IPS-15b (cell line): ENCODE results near the gene CDK5R2.
A peak's percentile ranks its signal among the peaks of the same experiment; 100 is the strongest.
"Not testable (repeated sequence)": the region's sequence is repeated elsewhere in the genome, so short reads cannot be mapped to it uniquely, and the experiment has no call there.

Experiments used
- H3K27me3 ChIP-seq: one replicate; pipeline ENCODE4 v1.6.1; 2013; ENCODE audit warnings: low read length; ENCODE audit not compliant: control insufficient read depth, insufficient read depth
- H3K36me3 ChIP-seq: one replicate; pipeline ENCODE4 v1.6.1; 2013; ENCODE audit warnings: low read length; ENCODE audit not compliant: control insufficient read depth, insufficient read depth
- H3K4me1 ChIP-seq: one replicate; pipeline ENCODE4 v1.6.1; 2013; ENCODE audit warnings: mild to moderate bottlenecking, low read length; ENCODE audit not compliant: control insufficient read depth, insufficient read depth
- H3K4me3 ChIP-seq: one replicate; pipeline ENCODE4 v1.5.1; 2013; ENCODE audit warnings: low read depth, low read length
- H3K9ac ChIP-seq: one replicate; pipeline ENCODE4 v1.6.1; 2013; ENCODE audit warnings: low read depth, mild to moderate bottlenecking, low read length
- H3K9me3 ChIP-seq: one replicate; pipeline ENCODE4 v1.6.1; 2013; ENCODE audit warnings: mild to moderate bottlenecking, low read length; ENCODE audit not compliant: control insufficient read depth, insufficient read depth

CDK5R2 gene

DNA sequence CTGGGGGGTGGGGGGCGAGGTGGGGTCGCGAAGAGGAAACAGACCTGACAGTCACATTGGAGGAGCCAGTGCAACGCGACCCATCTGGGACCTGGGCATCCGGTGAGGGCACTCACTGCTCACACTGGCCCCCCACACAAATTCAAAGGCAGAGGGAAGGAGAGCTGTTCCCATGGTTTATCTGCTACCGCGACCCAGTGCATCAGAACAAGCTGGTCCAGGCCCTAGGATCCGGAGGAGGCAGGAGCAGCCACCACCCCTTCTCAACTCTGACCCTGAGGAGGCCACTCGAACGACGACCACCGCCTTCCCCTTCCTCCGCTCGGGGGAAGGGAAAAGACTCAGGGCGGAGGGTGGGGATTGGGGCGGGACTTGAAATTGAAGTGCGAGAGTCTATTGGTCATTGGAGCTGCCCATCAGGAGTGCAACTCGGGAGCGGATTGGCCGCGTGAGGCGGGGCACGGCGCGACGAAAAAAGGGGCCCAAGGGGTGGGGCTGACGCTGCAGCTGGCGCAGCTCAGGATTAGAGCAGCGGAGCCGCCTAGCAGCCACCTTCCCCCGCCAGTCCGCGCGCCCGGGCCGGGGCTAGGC lies at the start of gene CDK5R2:
Gene CDK5R2, plus strand, starts transcription at position 526 of the 591 bp plus-strand sequence. CDS start 155 bp downstream, outside the sequence.
- H3K36me3 ChIP-seq: no peaks in the 10 kb centered on the region
- peak within 1 kb of the TSS; percentile 81 for H3K9ac ChIP-seq
- peaks cover 75% of the 10 kb centered on the region for H3K27me3 ChIP-seq
- peak within 1 kb of the TSS; percentile 92 for H3K4me3 ChIP-seq
- peaks cover 14% of the 10 kb centered on the region for H3K4me1 ChIP-seq
- no peaks in the 10 kb centered on the region for H3K9me3 ChIP-seq

DNA sequence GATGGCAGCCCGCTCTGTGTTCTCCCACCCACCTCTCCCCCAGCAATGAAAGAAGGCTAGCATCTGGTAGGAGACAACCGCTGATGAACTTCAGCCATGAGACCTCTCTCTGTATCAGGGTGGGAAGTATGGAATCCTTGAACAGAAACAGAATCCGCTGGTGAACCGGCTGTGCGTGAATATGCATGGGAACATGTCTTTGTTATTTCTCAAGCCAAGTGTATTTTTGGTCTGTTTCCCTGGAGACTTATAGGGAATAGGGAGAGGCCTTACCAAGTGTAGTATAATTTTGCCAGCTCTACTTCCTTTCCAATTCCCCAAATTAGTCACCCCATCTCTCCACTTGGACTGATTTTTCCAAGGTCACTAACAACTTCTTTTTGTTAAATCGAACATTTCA lies 48.7 kb upstream of the CDK5R2 start:
- Histone ChIP-seq H3K4me1 (peaks cover 3% of the 10 kb centered on the region), H3K4me3 (no peak overlapping the region), H3K9me3 (no peaks in the 10 kb centered on the region)

DNA sequence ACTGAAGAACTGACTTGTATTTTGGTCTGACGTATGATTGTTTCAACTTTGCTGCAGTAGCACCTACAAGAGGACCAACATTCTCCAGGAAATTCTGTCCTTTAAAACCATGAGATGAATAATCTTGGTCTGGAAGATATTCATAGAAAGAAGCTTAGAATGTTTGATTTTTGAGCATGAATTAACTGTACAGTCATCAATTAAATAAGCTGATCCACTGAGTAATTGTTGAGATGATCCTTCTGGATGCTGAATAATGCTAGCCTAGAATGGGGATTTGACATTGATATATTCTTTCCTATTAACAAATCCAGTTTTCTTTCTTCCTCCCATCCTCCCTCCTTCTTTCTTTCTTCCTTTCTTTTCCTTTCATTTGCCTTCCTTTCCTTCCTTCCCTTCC lies 39.0 kb upstream of the CDK5R2 start:
- no peaks in the 10 kb centered on the region for H3K4me1 ChIP-seq
- H3K36me3 ChIP-seq: no peaks in the 10 kb centered on the region
- no peaks in the 10 kb centered on the region for H3K27me3 ChIP-seq
- no peak overlapping the region for H3K9ac ChIP-seq
- no peak overlapping the region for H3K4me3 ChIP-seq
- no peaks in the 10 kb centered on the region for H3K9me3 ChIP-seq

More for the DNA sequence above, 48.7 kb upstream of the CDK5R2 start:
- peaks cover 22% of the 10 kb centered on the region for H3K27me3 ChIP-seq
- no peak overlapping the region for H3K9ac ChIP-seq
- H3K36me3 ChIP-seq: no peaks in the 10 kb centered on the region

- no peak overlapping the region for H3K9ac ChIP-seq
- no peaks in the 10 kb centered on the region for H3K4me1 ChIP-seq
- H3K27me3 ChIP-seq: no peaks in the 10 kb centered on the region
- no peaks in the 10 kb centered on the region for H3K36me3 ChIP-seq
- no peaks in the 10 kb centered on the region for H3K9me3 ChIP-seq
- H3K4me3 ChIP-seq: no peak overlapping the region
Measured at GRCh38 chr2:218924757-218925156, 34.7 kb upstream of the CDK5R2 start.

- no peak overlapping the region for H3K9ac ChIP-seq
- no peaks in the 10 kb centered on the region for H3K27me3 ChIP-seq
- no peaks in the 10 kb centered on the region for H3K36me3 ChIP-seq
- no peak overlapping the region for H3K4me3 ChIP-seq
- H3K4me1 ChIP-seq: no peaks in the 10 kb centered on the region
- H3K9me3 ChIP-seq: no peaks in the 10 kb centered on the region
Measured at GRCh38 chr2:218925434-218925833, 34.0 kb upstream of the CDK5R2 start.

- H3K27me3 ChIP-seq: no peaks in the 10 kb centered on the region
- H3K4me1 ChIP-seq: no peaks in the 10 kb centered on the region
- no peak overlapping the region for H3K9ac ChIP-seq
- H3K9me3 ChIP-seq: no peaks in the 10 kb centered on the region
- no peak overlapping the region for H3K4me3 ChIP-seq
- no peaks in the 10 kb centered on the region for H3K36me3 ChIP-seq
Measured at GRCh38 chr2:218927422-218927821, 32.0 kb upstream of the CDK5R2 start.

GRCh38 chr2:218927876-218928275 lies 31.6 kb upstream of the CDK5R2 start:
- H3K9me3 ChIP-seq: no peaks in the 10 kb centered on the region
- no peaks in the 10 kb centered on the region for H3K4me1 ChIP-seq
- no peaks in the 10 kb centered on the region for H3K27me3 ChIP-seq
- H3K36me3 ChIP-seq: no peaks in the 10 kb centered on the region
- no peak overlapping the region for H3K4me3 ChIP-seq
- no peak overlapping the region for H3K9ac ChIP-seq

GRCh38 chr2:218930488-218930887 lies 29.0 kb upstream of the CDK5R2 start:
- not testable (repeated sequence) for H3K27me3 ChIP-seq, H3K4me1 ChIP-seq, H3K9me3 ChIP-seq, H3K9ac ChIP-seq, H3K36me3 ChIP-seq, H3K4me3 ChIP-seq

- not testable (repeated sequence) for H3K9me3 ChIP-seq, H3K27me3 ChIP-seq, H3K36me3 ChIP-seq, H3K9ac ChIP-seq, H3K4me1 ChIP-seq, H3K4me3 ChIP-seq
Measured at GRCh38 chr2:218931751-218932150, 27.7 kb upstream of the CDK5R2 start.

DNA sequence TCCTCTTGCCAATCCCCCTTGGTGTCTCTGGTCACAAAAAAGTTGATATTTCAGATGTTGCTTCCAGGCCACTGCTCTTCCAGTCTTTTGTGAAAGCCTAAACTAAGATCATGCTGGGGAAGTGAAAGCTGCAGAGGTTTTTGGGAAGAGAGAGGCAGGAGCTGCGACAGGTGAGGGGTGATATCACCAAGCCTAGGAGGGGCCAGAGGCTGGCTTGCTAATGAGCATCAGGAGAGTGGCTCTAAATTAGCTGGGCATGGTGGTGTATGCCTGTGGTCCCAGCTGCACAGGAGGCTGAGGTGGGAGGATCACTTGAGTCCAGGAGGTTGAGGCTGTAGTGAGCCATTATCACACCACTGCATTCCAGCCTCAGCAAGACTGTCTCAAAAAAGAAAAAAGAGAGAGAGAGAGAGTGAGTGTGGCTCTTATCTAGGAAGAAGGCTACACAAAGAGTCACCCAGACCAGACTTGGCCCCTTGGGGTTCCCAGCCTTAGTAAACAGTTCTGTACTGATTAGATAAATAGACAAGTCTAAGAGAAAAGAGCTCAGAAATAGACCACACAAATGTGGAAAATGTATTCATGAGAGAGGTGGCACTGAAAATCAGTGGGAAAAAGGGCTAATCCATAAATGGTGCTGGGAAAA lies 14.6 kb upstream of the CDK5R2 start:
- H3K9me3 ChIP-seq: no peaks in the 10 kb centered on the region
- no peaks in the 10 kb centered on the region for H3K36me3 ChIP-seq
- H3K4me1 ChIP-seq: no peaks in the 10 kb centered on the region
- no peak overlapping the region for H3K9ac ChIP-seq
- H3K27me3 ChIP-seq: peaks cover 6% of the 10 kb centered on the region
- no peak overlapping the region for H3K4me3 ChIP-seq

DNA sequence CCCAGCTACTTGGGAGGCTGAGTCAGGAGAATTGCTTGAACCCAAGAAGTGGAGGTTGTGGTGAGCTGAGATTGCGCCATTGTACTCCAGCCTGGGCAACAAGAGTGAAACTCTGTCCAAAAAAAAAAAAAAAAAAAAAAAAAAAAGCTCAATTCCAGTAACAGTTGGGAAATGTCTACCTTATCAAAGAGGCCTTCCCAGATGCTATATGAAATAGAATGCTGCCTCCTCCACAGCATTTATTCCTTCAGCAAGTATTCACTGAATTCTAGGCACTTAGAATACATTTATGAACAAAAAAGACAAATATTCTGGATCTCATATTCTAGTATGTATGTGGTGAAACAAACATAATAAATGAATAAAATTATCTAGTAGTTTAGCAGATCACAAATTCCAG lies 12.8 kb upstream of the CDK5R2 start:
- H3K9me3 ChIP-seq: no peaks in the 10 kb centered on the region
- H3K27me3 ChIP-seq: peaks cover 5% of the 10 kb centered on the region
- no peaks in the 10 kb centered on the region for H3K36me3 ChIP-seq
- no peak overlapping the region for H3K9ac ChIP-seq
- no peaks in the 10 kb centered on the region for H3K4me1 ChIP-seq
- H3K4me3 ChIP-seq: no peak overlapping the region

DNA sequence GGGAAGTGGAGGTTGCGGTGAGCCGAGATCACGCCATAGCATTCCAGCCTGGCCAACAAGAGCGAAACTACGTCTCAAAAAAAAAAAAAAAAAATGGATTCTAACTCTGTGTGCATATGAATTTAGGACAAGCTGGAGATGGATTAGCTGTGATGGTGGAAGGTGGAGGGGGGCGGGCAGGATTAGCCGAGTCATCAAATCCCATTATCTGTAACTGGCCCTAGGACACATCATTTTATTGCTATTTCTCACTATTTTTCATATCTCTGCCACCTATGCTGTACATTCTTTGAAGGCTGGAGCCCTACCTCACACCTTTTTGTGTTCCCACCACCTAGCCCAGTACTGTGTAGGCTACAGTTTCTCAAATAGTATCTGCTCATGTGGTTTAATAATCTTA lies 7.3 kb upstream of the CDK5R2 start:
- Histone ChIP-seq H3K9ac (no peak overlapping the region), H3K36me3 (no peaks in the 10 kb centered on the region), H3K4me3 (no peak overlapping the region), H3K4me1 (no peaks in the 10 kb centered on the region), H3K27me3 (peaks cover 30% of the 10 kb centered on the region), H3K9me3 (no peaks in the 10 kb centered on the region)
